ENCODE measurements around the gene LCE1E.

LCE1E gene

GRCh38 chr1:152770411-152770810 is 15.6 kb upstream of the LCE1E start:
- Histone ChIP-seq H3K27me3 (ENCODE audit: insufficient read depth, poor library complexity, severe bottlenecking) (peaks cover 3% of the 10 kb centered on the region), H3K27ac (replicated peaks) (no peak overlapping the region), H3K4me3 (replicated peaks; ENCODE audit: insufficient read depth, low read length) (no peak overlapping the region)
- TF ChIP-seq, protein P1, sequence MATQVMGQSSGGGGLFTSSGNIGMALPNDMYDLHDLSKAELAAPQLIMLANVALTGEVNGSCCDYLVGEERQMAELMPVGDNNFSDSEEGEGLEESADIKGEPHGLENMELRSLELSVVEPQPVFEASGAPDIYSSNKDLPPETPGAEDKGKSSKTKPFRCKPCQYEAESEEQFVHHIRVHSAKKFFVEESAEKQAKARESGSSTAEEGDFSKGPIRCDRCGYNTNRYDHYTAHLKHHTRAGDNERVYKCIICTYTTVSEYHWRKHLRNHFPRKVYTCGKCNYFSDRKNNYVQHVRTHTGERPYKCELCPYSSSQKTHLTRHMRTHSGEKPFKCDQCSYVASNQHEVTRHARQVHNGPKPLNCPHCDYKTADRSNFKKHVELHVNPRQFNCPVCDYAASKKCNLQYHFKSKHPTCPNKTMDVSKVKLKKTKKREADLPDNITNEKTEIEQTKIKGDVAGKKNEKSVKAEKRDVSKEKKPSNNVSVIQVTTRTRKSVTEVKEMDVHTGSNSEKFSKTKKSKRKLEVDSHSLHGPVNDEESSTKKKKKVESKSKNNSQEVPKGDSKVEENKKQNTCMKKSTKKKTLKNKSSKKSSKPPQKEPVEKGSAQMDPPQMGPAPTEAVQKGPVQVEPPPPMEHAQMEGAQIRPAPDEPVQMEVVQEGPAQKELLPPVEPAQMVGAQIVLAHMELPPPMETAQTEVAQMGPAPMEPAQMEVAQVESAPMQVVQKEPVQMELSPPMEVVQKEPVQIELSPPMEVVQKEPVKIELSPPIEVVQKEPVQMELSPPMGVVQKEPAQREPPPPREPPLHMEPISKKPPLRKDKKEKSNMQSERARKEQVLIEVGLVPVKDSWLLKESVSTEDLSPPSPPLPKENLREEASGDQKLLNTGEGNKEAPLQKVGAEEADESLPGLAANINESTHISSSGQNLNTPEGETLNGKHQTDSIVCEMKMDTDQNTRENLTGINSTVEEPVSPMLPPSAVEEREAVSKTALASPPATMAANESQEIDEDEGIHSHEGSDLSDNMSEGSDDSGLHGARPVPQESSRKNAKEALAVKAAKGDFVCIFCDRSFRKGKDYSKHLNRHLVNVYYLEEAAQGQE (IDR thresholded peaks at IDR 0.05; ENCODE audit: insufficient replicate concordance, low read depth): no peak
- TF ChIP-seq GABPA (IDR thresholded peaks at IDR 0.05; ENCODE audit: low read depth): no peak
- TF ChIP-seq, protein P2, sequence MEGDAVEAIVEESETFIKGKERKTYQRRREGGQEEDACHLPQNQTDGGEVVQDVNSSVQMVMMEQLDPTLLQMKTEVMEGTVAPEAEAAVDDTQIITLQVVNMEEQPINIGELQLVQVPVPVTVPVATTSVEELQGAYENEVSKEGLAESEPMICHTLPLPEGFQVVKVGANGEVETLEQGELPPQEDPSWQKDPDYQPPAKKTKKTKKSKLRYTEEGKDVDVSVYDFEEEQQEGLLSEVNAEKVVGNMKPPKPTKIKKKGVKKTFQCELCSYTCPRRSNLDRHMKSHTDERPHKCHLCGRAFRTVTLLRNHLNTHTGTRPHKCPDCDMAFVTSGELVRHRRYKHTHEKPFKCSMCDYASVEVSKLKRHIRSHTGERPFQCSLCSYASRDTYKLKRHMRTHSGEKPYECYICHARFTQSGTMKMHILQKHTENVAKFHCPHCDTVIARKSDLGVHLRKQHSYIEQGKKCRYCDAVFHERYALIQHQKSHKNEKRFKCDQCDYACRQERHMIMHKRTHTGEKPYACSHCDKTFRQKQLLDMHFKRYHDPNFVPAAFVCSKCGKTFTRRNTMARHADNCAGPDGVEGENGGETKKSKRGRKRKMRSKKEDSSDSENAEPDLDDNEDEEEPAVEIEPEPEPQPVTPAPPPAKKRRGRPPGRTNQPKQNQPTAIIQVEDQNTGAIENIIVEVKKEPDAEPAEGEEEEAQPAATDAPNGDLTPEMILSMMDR (IDR thresholded peaks at IDR 0.05; ENCODE audit: insufficient read depth, low read length): no peak
- no peak for TF ChIP-seq POLR2AphosphoS5 (IDR thresholded peaks at IDR 0.05; ENCODE audit: low read depth)
- no peak for DNase-seq (ENCODE audit: low read depth in 1 of 2, low spot score in 1 of 2)

DNA sequence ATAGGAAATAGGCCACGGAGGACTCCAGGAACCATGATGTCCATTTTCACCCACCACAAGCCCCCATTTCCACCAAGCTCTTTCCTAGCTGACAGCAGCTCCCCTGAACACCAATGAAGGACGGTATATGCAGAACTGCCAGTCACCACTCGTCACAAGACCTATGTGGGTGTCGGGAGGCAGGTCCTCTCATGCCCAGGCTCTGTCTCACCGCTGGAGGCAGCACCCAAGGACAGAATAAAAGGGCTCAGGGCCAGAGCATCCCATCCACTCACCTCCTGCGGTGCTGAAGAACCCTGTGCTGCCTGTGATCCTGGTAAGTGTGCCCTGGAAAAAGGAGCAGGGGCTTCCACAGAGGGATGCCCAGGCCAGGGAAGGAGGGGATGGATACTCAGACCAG is 11.2 kb upstream of the LCE1E start, which contains the start of gene LCE1F:
LCE1F (plus strand) TSS at position 266 of the 400 bp plus-strand sequence. CDS start 1,232 bp downstream, outside the sequence.
- TF ChIP-seq SPI1 (IDR thresholded peaks at IDR 0.05; ENCODE audit: borderline replicate concordance, low read depth) (no peak), POLR2AphosphoS5 (IDR thresholded peaks at IDR 0.05; ENCODE audit: low read depth) (no peak)
- TF ChIP-seq, protein P1 (IDR thresholded peaks at IDR 0.05; ENCODE audit: insufficient replicate concordance, low read depth): no peak
- no peaks in the 10 kb centered on the region for H3K27me3 ChIP-seq (ENCODE audit: insufficient read depth, poor library complexity, severe bottlenecking)
- no peak for DNase-seq (ENCODE audit: low read depth in 1 of 2, low spot score in 1 of 2)
- H3K4me3 ChIP-seq (replicated peaks; ENCODE audit: insufficient read depth, low read length): no peak within 1 kb of the TSS
- H3K27ac ChIP-seq (replicated peaks): no peak within 1 kb of the TSS

GRCh38 chr1:152776361-152776760 is 9.7 kb upstream of the LCE1E start:
- DNase-seq (ENCODE audit: low read depth in 1 of 2, low spot score in 1 of 2): no peak
- H3K27ac ChIP-seq (replicated peaks): no peak overlapping the region
- no peak overlapping the region for H3K4me3 ChIP-seq (replicated peaks; ENCODE audit: insufficient read depth, low read length)
- no peaks in the 10 kb centered on the region for H3K27me3 ChIP-seq (ENCODE audit: insufficient read depth, poor library complexity, severe bottlenecking)
- TF ChIP-seq GABPA (IDR thresholded peaks at IDR 0.05; ENCODE audit: low read depth): no peak
- no peak for TF ChIP-seq POLR2AphosphoS5 (IDR thresholded peaks at IDR 0.05; ENCODE audit: low read depth)
- no peak for TF ChIP-seq SPI1 (IDR thresholded peaks at IDR 0.05; ENCODE audit: borderline replicate concordance, low read depth)
- TF ChIP-seq, protein P1 (IDR thresholded peaks at IDR 0.05; ENCODE audit: insufficient replicate concordance, low read depth): no peak
- TF ChIP-seq, protein P2 (IDR thresholded peaks at IDR 0.05; ENCODE audit: insufficient read depth, low read length): no peak
